GM19372 (cell line): ENCODE data around the gene ZFYVE1.

Source experiments
- ATAC-seq: cut with Tn5 transposase; IDR thresholded peaks from one replicate; pipeline ENCODE4 v1.9.1; 2021; ENCODE audit warnings: mild to moderate bottlenecking, low read depth, moderate library complexity; ENCODE audit not compliant: unreplicated experiment

ZFYVE1 gene

GRCh38 chr14:72925815-72926291 lies 101.1 kb downstream of the ZFYVE1 start:
- ATAC-seq: peak; percentile 27

DNA sequence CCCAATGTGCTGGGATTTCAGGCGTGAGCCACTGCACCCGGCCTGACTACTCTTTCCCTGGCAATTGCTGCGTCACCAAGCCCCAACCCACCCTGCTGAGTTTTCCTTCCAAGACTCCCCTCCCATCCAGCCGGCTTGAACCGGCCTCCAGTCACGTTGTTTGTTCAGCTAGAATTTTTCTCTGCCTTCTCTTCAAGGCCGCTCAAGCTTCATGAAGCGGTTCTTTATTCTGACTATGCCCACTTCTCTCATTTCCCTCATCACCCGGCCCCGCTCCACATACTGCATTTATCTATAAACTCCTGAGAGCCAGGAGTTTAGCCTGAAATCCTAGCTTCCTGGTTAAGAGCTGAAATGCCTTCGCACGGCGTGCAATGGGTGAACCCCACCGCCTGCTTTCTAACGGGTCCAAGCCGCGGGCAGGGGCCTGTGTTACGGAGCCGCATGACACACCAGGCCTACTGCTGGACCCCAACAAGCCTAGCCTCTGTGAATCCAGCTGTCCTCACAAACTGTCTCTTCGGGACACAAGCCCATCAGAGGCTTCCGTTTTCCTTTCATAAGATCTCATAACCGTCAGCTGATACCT lies 101.6 kb downstream of the ZFYVE1 start:
- ATAC-seq: no peak

- no peak for ATAC-seq
Observed at GRCh38 chr14:72924337-72924736, 102.6 kb downstream of the ZFYVE1 start.

- no peak for ATAC-seq
Observed at GRCh38 chr14:72921396-72921795, 105.5 kb downstream of the ZFYVE1 start.

DNA sequence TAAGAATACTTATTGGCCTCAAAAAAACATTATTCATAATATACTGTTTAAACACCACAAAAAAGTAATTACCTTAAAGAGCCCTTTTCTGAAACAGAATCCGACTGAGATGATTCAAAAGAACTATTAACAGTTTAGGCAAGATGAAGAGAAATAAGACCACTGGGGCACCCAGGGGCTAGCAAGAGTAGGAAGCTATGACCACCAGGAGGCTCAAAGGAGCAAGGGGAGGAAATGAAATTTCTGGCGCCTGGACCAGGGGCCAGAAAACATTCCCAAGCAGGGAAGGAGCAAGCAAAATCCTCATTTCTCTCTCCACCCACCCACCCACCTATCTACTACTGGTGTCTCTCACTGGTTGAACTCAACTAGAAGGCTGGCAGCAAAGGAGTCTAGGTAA lies 106.9 kb downstream of the ZFYVE1 start:
- ATAC-seq: no peak
